B cell (primary cell): ENCODE results near the gene GPR119.

Source experiments
- CTCF ChIP-seq: fragments of 200-600 bp; IDR thresholded peaks from one replicate; pipeline ENCODE4 v1.8.0; 2022; ENCODE audit warnings: antibody characterized with exemption, mild to moderate bottlenecking
- EZH2 ChIP-seq: IDR thresholded peaks from 2 replicates; pipeline ENCODE4 v1.6.1; 2012; ENCODE audit warnings: borderline replicate concordance, low read depth, mild to moderate bottlenecking, moderate library complexity, low read length; ENCODE audit not compliant: insufficient read depth, poor library complexity, severe bottlenecking

DNA sequence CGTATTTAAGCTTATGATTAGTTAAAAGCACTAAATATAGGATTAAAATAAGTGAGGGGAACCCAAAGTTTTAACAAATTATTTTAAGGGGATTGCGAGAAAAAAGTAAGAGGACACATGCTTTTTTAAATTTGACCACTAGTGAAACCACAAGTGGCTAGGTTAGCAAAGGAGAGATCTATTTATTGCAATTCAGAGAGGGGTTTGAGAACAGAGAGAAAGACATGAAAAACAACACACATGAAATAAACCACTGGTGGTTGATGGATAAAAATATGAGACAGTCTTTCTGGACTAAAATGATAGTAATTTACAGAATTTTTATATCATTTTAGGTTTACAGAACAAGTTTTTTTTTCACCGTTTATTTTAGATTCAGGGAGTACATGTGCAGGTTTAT lies 33.9 kb downstream of the GPR119 start:
- TF ChIP-seq CTCF: no peak
- TF ChIP-seq EZH2: no peak
